GM23338 (cell line): ENCODE results near the gene TMEM45A.

ENCODE experiments used
- CREB1 ChIP-seq: fragments of 250-450 bp; sonication (Bioruptor Pico); IDR thresholded peaks from 2 replicates; pipeline ENCODE4 v1.5.0; 2020; ENCODE audit warnings: low read depth, mild to moderate bottlenecking, moderate library complexity
- CTCF ChIP-seq, 2 experiments: fragments of 200-600 bp in 1 of 2; sonication (generic) in 1 of 2; conservative IDR thresholded peaks; 2 replicates each; pipeline versions ENCODE4 v1.5.1 to v1.6.1; 2016 to 2017; ENCODE audit warnings: antibody characterized with exemption in 2 of 2, low read depth in 2 of 2, mild to moderate bottlenecking in 2 of 2, moderate library complexity in 1 of 2
- EZH2 ChIP-seq: fragments of 200-600 bp; sonication (generic); IDR thresholded peaks from one replicate; pipeline ENCODE4 v1.8.0; 2017; ENCODE audit warnings: antibody characterized with exemption, mild to moderate bottlenecking, low read depth; ENCODE audit not compliant: unreplicated experiment
- EZH2phosphoT487 ChIP-seq: fragments of 200-600 bp; sonication (generic); IDR thresholded peaks from one replicate; pipeline ENCODE4 v1.8.1; 2018; ENCODE audit warnings: antibody characterized with exemption; ENCODE audit not compliant: unreplicated experiment
- JUNB ChIP-seq: IDR thresholded peaks from one replicate; pipeline ENCODE4 v1.6.1; 2016; ENCODE audit warnings: antibody characterized with exemption; ENCODE audit not compliant: unreplicated experiment
- NANOG ChIP-seq: IDR thresholded peaks from 2 replicates; pipeline ENCODE4 v1.6.1; 2016; ENCODE audit warnings: antibody characterized with exemption, borderline replicate concordance
- POLR2AphosphoS5 ChIP-seq: IDR thresholded peaks from 2 replicates; pipeline ENCODE4 v1.6.1; 2016; ENCODE audit warnings: antibody characterized with exemption, low read depth
- STAT1 ChIP-seq: IDR thresholded peaks from one replicate; pipeline ENCODE4 v1.6.1; 2016; ENCODE audit warnings: antibody characterized with exemption; ENCODE audit not compliant: unreplicated experiment
- ZNF114 ChIP-seq: fragments of 250-450 bp; sonication (Bioruptor Pico); IDR thresholded peaks from 2 replicates; pipeline ENCODE4 v1.5.0; 2020; ENCODE audit warnings: mild to moderate bottlenecking, moderate library complexity
- ZNF331 ChIP-seq: fragments of 250-450 bp; sonication (Bioruptor Pico); IDR thresholded peaks from 2 replicates; pipeline ENCODE4 v1.5.0; 2020; ENCODE audit warnings: low read depth, mild to moderate bottlenecking, moderate library complexity
- TF ChIP-seq, protein P1 (sequence below): IDR thresholded peaks from one replicate; pipeline ENCODE4 v1.6.1; 2018; ENCODE audit warnings: antibody characterized with exemption; ENCODE audit not compliant: unreplicated experiment

GRCh38 chr3:100606894-100607512 lies 114.6 kb downstream of the TMEM45A start:
- TF ChIP-seq CTCF (conservative IDR thresholded peaks at IDR 0.05; ENCODE audit: low read depth in 2 of 2): 0 out of 4 replicates have a peak, but pooled peaks of 1 of the 2 experiments have one; percentile 1
- no peak for TF ChIP-seq JUNB
- TF ChIP-seq CREB1 (CRISPR knock-in tag): no peak
- TF ChIP-seq ZNF331 (CRISPR knock-in tag): no peak
- no peak for TF ChIP-seq EZH2phosphoT487
- TF ChIP-seq EZH2: no peak
- TF ChIP-seq, protein P1, sequence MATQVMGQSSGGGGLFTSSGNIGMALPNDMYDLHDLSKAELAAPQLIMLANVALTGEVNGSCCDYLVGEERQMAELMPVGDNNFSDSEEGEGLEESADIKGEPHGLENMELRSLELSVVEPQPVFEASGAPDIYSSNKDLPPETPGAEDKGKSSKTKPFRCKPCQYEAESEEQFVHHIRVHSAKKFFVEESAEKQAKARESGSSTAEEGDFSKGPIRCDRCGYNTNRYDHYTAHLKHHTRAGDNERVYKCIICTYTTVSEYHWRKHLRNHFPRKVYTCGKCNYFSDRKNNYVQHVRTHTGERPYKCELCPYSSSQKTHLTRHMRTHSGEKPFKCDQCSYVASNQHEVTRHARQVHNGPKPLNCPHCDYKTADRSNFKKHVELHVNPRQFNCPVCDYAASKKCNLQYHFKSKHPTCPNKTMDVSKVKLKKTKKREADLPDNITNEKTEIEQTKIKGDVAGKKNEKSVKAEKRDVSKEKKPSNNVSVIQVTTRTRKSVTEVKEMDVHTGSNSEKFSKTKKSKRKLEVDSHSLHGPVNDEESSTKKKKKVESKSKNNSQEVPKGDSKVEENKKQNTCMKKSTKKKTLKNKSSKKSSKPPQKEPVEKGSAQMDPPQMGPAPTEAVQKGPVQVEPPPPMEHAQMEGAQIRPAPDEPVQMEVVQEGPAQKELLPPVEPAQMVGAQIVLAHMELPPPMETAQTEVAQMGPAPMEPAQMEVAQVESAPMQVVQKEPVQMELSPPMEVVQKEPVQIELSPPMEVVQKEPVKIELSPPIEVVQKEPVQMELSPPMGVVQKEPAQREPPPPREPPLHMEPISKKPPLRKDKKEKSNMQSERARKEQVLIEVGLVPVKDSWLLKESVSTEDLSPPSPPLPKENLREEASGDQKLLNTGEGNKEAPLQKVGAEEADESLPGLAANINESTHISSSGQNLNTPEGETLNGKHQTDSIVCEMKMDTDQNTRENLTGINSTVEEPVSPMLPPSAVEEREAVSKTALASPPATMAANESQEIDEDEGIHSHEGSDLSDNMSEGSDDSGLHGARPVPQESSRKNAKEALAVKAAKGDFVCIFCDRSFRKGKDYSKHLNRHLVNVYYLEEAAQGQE: no peak
- no peak for TF ChIP-seq NANOG
- no peak for TF ChIP-seq POLR2AphosphoS5
- TF ChIP-seq STAT1: no peak
- TF ChIP-seq ZNF114 (CRISPR knock-in tag): no peak
